Calu3 (cell line): ENCODE data around the gene DYNLRB1. TPM values are rescaled to one million over a fixed set of nuclear protein-coding genes. Genes with fewer than 3 reads are reported as not detected.

ENCODE experiments used
- BruUV-seq: library from RNA; stranded (reverse); fragments of 400-500 nt; replicated peaks from 2 replicates; lab custom pipeline; 2021; lab: Mats Ljungman, UMichigan
- CTCF ChIA-PET: fragments of 300-600 bp; sonication (Branson Sonifier 250); formaldehyde crosslinking; loops from one replicate; lab custom pipeline; 2022; ENCODE audit warnings: antibody characterized with exemption; lab: Charles Lee
- DNase-seq: peaks from one replicate; pipeline ENCODE4 v3.0.0; 2022
- H3K27ac Mint-ChIP-seq: one replicate; pipeline ENCODE4 v1.8.0; 2022; ENCODE audit warnings: mixed read lengths; ENCODE audit not compliant: unreplicated experiment
- H3K27me3 Mint-ChIP-seq: one replicate; pipeline ENCODE4 v1.8.0; 2022; ENCODE audit warnings: mixed read lengths; ENCODE audit not compliant: unreplicated experiment
- H3K36me3 Mint-ChIP-seq: one replicate; pipeline ENCODE4 v1.8.0; 2022; ENCODE audit warnings: mild to moderate bottlenecking, moderate library complexity, mixed read lengths; ENCODE audit not compliant: insufficient read depth, unreplicated experiment
- H3K4me1 Mint-ChIP-seq: one replicate; pipeline ENCODE4 v1.8.0; 2022; ENCODE audit warnings: mild to moderate bottlenecking, low read depth, mixed read lengths; ENCODE audit not compliant: unreplicated experiment
- H3K4me3 Mint-ChIP-seq: one replicate; pipeline ENCODE4 v1.8.0; 2022; ENCODE audit warnings: mild to moderate bottlenecking, low read depth, moderate library complexity, mixed read lengths; ENCODE audit not compliant: unreplicated experiment
- H3K9me3 Mint-ChIP-seq: one replicate; pipeline ENCODE4 v1.8.0; 2022; ENCODE audit warnings: low read depth, mixed read lengths; ENCODE audit not compliant: unreplicated experiment
- intact Hi-C: fragments of 100-400 bp; cut with micrococcal nuclease; formaldehyde crosslinking; loops from one replicate; pipeline ENCODE4 v1.10.0; 2022; ENCODE audit not compliant: unreplicated experiment
- total RNA-seq: library from RNA; stranded (reverse); gene quantifications from 2 replicates; pipeline ENCODE4 v1.2.3, GENCODE V29; 2022
- TF ChIP-seq, protein P1 (sequence below): fragments of 200-600 bp; IDR thresholded peaks from one replicate; pipeline ENCODE4 v1.8.0; 2022; ENCODE audit warnings: antibody characterized with exemption; ENCODE audit not compliant: unreplicated experiment

The DYNLRB1 gene
- total RNA-seq, 1 experiment from 2014 or later = 229 TPM

DNA sequence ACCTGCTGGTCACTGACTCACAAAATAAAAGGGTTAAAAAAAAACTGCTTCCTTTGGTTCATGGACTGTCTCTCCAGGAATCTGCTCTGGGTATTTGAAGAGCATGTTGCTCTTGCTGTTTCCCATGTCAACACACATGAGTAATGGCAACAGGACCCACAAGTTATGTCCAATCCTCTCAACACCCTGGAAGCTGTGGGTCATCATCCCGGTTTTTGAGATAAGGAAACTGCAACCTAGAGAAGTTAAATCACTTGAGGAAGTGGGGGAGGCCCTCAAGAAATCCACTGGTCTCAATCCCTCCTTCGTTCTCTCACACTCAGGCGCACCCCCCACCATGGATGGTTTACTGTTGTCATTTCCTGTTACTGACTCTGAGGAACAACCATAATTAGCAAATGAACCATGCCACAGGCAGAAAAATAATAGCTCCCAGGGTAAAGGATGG is 54.7 kb downstream of the DYNLRB1 start:
- Mint-ChIP-seq H3K27me3 (no peaks in the 10 kb centered on the region), H3K9me3 (no peaks in the 10 kb centered on the region), H3K36me3 (peaks cover 16% of the 10 kb centered on the region), H3K4me3 (no peak overlapping the region), H3K4me1 (no peaks in the 10 kb centered on the region), H3K27ac (no peak overlapping the region)
- intact Hi-C loops = no loop called here
- TF ChIP-seq, protein P1, sequence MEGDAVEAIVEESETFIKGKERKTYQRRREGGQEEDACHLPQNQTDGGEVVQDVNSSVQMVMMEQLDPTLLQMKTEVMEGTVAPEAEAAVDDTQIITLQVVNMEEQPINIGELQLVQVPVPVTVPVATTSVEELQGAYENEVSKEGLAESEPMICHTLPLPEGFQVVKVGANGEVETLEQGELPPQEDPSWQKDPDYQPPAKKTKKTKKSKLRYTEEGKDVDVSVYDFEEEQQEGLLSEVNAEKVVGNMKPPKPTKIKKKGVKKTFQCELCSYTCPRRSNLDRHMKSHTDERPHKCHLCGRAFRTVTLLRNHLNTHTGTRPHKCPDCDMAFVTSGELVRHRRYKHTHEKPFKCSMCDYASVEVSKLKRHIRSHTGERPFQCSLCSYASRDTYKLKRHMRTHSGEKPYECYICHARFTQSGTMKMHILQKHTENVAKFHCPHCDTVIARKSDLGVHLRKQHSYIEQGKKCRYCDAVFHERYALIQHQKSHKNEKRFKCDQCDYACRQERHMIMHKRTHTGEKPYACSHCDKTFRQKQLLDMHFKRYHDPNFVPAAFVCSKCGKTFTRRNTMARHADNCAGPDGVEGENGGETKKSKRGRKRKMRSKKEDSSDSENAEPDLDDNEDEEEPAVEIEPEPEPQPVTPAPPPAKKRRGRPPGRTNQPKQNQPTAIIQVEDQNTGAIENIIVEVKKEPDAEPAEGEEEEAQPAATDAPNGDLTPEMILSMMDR = no peak
- DNase-seq = no peak
- no TSS peak for BruUV-seq
- CTCF ChIA-PET = interaction anchor here (0.6 to 1.3 kb wide), 2 partner anchors 48 to 977 kb away, joined by 3 to 4 read pairs; no protein-coding TSS in a partner anchor

DNA sequence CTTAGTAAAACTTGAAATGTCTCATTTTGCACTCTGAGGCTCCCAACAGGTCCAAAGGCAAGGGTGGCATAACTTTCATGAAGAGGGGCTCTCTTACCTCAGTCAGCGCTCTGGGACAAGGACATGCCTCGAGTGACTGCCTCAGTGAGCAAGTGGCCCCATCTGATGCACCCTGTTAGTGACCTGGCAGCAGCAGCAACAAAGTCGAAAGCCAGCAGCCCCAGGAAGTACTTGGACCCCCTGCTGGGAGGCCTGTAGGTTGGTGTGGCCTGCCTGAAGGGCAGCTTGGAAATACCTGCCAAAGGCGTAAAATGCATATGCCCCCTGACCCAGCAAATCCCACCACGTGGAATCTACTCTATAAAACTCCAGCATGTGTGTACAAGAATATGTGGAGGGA is 55.5 kb downstream of the DYNLRB1 start:
- CTCF ChIA-PET = interaction anchor here (1.3 kb wide), 1 partner anchor 49 kb away, joined by 4 read pairs; no protein-coding TSS in a partner anchor
- TF ChIP-seq, protein P1 = no peak
- no peak for DNase-seq
- intact Hi-C loops = no loop called here
- no peak overlapping the region for H3K4me3 Mint-ChIP-seq
- no TSS peak for BruUV-seq
- H3K27me3 Mint-ChIP-seq = no peaks in the 10 kb centered on the region
- H3K36me3 Mint-ChIP-seq = peaks cover 12% of the 10 kb centered on the region
- H3K9me3 Mint-ChIP-seq = no peaks in the 10 kb centered on the region
- no peaks in the 10 kb centered on the region for H3K4me1 Mint-ChIP-seq
- no peak overlapping the region for H3K27ac Mint-ChIP-seq

DNA sequence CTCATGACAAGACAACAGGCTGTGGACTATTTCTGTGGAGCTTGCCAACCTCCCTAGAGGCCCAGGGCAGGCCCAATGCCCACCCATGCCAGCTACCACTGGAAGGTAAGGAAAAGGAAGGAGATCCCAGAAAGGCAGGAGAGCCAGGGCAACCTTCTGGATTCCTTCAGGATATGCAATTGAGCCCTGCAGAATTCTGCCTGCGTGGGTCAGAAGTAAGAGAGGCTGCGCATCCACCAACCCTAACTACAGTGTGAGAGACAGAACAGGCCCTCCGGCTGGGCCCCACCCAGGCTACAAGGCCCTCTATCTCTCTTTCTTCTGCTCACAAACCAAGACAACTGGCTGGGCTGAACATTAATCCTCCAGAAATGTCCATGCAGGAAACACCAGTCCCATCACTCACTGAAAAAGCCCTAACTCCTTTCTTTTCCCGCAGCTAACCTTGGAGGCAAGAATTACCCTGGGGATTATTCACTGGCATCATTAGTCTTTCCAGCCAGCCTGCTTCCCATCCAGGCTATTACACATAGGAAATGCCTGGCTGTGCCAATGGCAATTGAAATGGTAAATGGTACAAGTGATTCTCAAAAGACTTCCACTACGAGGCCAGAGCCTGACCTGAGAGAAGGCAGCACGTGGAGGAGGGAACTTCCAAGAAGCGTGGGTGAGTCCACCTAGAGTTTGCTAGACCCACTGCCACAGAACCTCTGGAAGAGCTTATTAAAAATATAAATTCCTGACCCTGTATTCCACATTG is 57.5 kb downstream of the DYNLRB1 start:
- CTCF ChIA-PET = no interaction called here
- intact Hi-C loops = no loop called here
- Mint-ChIP-seq H3K4me1 (no peaks in the 10 kb centered on the region), H3K27me3 (no peaks in the 10 kb centered on the region), H3K27ac (no peak overlapping the region), H3K4me3 (no peak overlapping the region), H3K36me3 (peaks cover 12% of the 10 kb centered on the region), H3K9me3 (no peaks in the 10 kb centered on the region)
- no TSS peak for BruUV-seq
- no peak for DNase-seq
- TF ChIP-seq, protein P1 = no peak

DNA sequence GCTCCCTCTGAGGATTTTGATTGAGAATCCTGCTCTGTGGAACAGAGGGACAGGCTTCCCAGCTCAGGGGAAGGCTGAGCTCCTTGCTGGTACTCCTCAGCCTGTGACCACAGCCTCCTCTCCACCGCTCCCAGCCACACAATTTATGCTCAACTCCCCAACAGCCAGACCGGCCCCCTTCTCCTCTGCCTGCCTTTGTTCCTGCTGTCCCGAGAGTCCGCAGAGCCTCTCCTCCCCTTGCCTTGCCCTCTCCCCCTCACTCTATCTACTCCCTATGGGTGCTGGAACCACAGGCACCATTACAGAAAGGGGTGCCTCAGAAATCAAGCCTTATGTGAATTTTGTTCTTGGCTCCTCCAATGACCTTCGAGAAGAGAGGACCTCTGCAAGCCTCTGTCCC is 58.2 kb downstream of the DYNLRB1 start:
- Mint-ChIP-seq H3K27ac (no peak overlapping the region), H3K36me3 (peaks cover 12% of the 10 kb centered on the region), H3K27me3 (no peaks in the 10 kb centered on the region), H3K4me1 (peaks cover 4% of the 10 kb centered on the region), H3K4me3 (no peak overlapping the region), H3K9me3 (no peaks in the 10 kb centered on the region)
- intact Hi-C loops = no loop called here
- TF ChIP-seq, protein P1 = no peak
- DNase-seq = no peak
- no TSS peak for BruUV-seq
- CTCF ChIA-PET = no interaction called here
